ENCODE data around the gene NUMA1. TPM values are rescaled to one million over a fixed set of nuclear protein-coding genes. Genes with fewer than 3 reads are reported as not detected.

NUMA1 gene
- total and polyA plus RNA-seq, 2 of the 13 experiments (the other 11 are each of a cell fraction or from before 2014, with no cell fraction given): 57.3 to 60.2 TPM

- Histone ChIP-seq H3K4me1 (ENCODE audit: insufficient read depth, low read length) (peaks cover 21% of the 10 kb centered on the region), H3K79me2 (ENCODE audit: insufficient read depth, low read length) (no peaks in the 10 kb centered on the region), H3K27me3 (ENCODE audit: control insufficient read depth in 1 of 2, insufficient read depth in 2 of 2, low read length in 2 of 2) (peaks cover 1 to 9% of the 10 kb centered on the region in 2 experiments; a peak in 1 of 5 replicates), H3K9me3 (ENCODE audit: low read length) (no peaks in the 10 kb centered on the region), H3K36me3 (replicated peaks in 1 of 2; ENCODE audit: control insufficient read depth in 1 of 2, insufficient read depth in 2 of 2, low read length in 2 of 2) (no peaks in the 10 kb centered on the region), H2AFZ (ENCODE audit: low read length) (no peak overlapping the region), H3K27ac (ENCODE audit: extremely low read length, insufficient read depth, low read length) (no peak overlapping the region), H3K4me2 (ENCODE audit: low read depth, low read length) (no peak overlapping the region), H3K4me3 (replicated peaks in 1 of 3; ENCODE audit: insufficient read depth in 1 of 3, low read depth in 2 of 3, low read length in 3 of 3) (no peak overlapping the region), H4K20me1 (ENCODE audit: insufficient read depth, low read length) (no peaks in the 10 kb centered on the region), H3K9ac (ENCODE audit: insufficient read depth, low read depth, low read length) (no peak overlapping the region)
- intact Hi-C loops (cut with micrococcal nuclease; ENCODE audit: unreplicated experiment) (no loop called here), in situ Hi-C loops (cut with HindIII; ENCODE audit: extremely low pct_ligation_motif_present, low pct_unique_long_range_greater_than_20kb) (no loop called here)
- POLR2A ChIA-PET: no interaction called here
- TF ChIP-seq FUBP1 (CRISPR knock-in tag; IDR thresholded peaks at IDR 0.05; ENCODE audit: borderline replicate concordance): no peak
- TF ChIP-seq GFI1 (CRISPR knock-in tag; IDR thresholded peaks at IDR 0.05; ENCODE audit: borderline replicate concordance): no peak
- FAIRE-seq (no peak), DNase-seq (ENCODE audit: low spot score) (no peak), ATAC-seq (no peak)
- CTCF ChIA-PET (ENCODE audit: low intra/inter-chr PET ratio, low total read pairs): no interaction called here
- no TSS peak for BruUV-seq (replicated peaks)
- WGBS (ENCODE audit: low lambda C conversion rate): 17% methylated on average over 6 of the region's 6 CpGs
Measured at GRCh38 chr11:72116019-72116755, 35.8 kb upstream of the NUMA1 start.

GRCh38 chr11:72114570-72114969 is 34.2 kb upstream of the NUMA1 start:
- peaks cover 1 to 9% of the 10 kb centered on the region in 2 experiments; a peak in 1 of 5 replicates for H3K27me3 ChIP-seq (ENCODE audit: control insufficient read depth in 1 of 2, insufficient read depth in 2 of 2, low read length in 2 of 2)
- DNase-seq (ENCODE audit: low spot score) (no peak), FAIRE-seq (no peak), ATAC-seq (no peak)
- H4K20me1 ChIP-seq (ENCODE audit: insufficient read depth, low read length): no peaks in the 10 kb centered on the region
- H3K9ac ChIP-seq (ENCODE audit: insufficient read depth, low read depth, low read length): no peak overlapping the region
- no peaks in the 10 kb centered on the region for H3K9me3 ChIP-seq (ENCODE audit: low read length)
- WGBS (ENCODE audit: low lambda C conversion rate): 94% methylated on average over 1 of the region's 1 CpG
- no peaks in the 10 kb centered on the region for H3K36me3 ChIP-seq (replicated peaks in 1 of 2; ENCODE audit: control insufficient read depth in 1 of 2, insufficient read depth in 2 of 2, low read length in 2 of 2)
- no peak overlapping the region for H3K27ac ChIP-seq (ENCODE audit: extremely low read length, insufficient read depth, low read length)
- H3K4me1 ChIP-seq (ENCODE audit: insufficient read depth, low read length): peaks cover 22% of the 10 kb centered on the region
- no peaks in the 10 kb centered on the region for H3K79me2 ChIP-seq (ENCODE audit: insufficient read depth, low read length)
- TF ChIP-seq ZNF576 (CRISPR knock-in tag; IDR thresholded peaks at IDR 0.05): no peak
- H2AFZ ChIP-seq (ENCODE audit: low read length): no peak overlapping the region
- no peak overlapping the region for H3K4me3 ChIP-seq (replicated peaks in 1 of 3; ENCODE audit: insufficient read depth in 1 of 3, low read depth in 2 of 3, low read length in 3 of 3)
- in situ Hi-C loops (cut with HindIII; ENCODE audit: extremely low pct_ligation_motif_present, low pct_unique_long_range_greater_than_20kb) (no loop called here), intact Hi-C loops (cut with micrococcal nuclease; ENCODE audit: unreplicated experiment) (no loop called here)
- BruUV-seq (replicated peaks): no TSS peak
- POLR2A ChIA-PET: no interaction called here
- H3K4me2 ChIP-seq (ENCODE audit: low read depth, low read length): no peak overlapping the region
- CTCF ChIA-PET (ENCODE audit: low intra/inter-chr PET ratio, low total read pairs): no interaction called here
